Measurements from ENCODE around the gene ANKMY1.

DNA sequence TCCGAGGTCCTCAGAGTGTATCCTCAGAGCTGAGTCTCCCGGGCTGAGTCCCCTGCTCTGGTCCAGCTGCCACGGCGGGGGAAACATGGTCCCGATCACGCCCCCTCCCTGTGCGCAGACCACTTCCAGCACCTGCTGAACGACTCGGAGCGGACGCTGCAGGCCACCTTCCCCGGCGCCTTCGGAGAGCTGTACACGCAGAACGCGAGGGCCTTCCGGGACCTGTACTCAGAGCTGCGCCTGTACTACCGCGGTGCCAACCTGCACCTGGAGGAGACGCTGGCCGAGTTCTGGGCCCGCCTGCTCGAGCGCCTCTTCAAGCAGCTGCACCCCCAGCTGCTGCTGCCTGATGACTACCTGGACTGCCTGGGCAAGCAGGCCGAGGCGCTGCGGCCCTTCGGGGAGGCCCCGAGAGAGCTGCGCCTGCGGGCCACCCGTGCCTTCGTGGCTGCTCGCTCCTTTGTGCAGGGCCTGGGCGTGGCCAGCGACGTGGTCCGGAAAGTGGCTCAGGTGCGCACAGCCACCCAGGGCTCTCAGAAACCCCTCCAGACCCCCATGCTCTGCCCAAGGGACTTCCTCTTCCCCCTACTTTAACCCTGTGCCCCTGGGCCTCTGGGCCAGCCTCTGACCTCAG is 95.6 kb downstream of the ANKMY1 start:
- TF ChIP-seq POLR2A (IDR thresholded peaks at IDR 0.05) (no peak), POLR2AphosphoS5 (IDR thresholded peaks at IDR 0.05; ENCODE audit: insufficient read depth in 1 of 2, low read depth in 1 of 2) (no peak)

Data from vagina (tissue), 2 donors.